Neural cell (in vitro differentiated cells): Measurements from ENCODE around the gene C11orf91. TPM values are rescaled to one million over a fixed set of nuclear protein-coding genes. Genes with fewer than 3 reads are reported as not detected.

Source experiments
- H2AFZ ChIP-seq: fragments of 200-600, 300-800 bp; sonication (generic), shearing (Covaris generic); 2 replicates; pipeline ENCODE4 v1.6.0; 2014; ENCODE audit warnings: low read depth, mild to moderate bottlenecking, antibody characterized with exemption, low read length, moderate library complexity
- H3F3A ChIP-seq: fragments of 200-600 bp; shearing (Covaris generic); 2 replicates; pipeline ENCODE4 v1.6.1; 2016; ENCODE audit warnings: mild to moderate bottlenecking, moderate library complexity, mixed read lengths, antibody characterized with exemption, low read length; ENCODE audit not compliant: insufficient read depth, poor library complexity, severe bottlenecking
- H3K27ac ChIP-seq: fragments of 200-600, 300-800 bp; sonication (generic), shearing (Covaris generic); 2 replicates; pipeline ENCODE4 v1.5.1; 2014; ENCODE audit warnings: mild to moderate bottlenecking, low read length, moderate library complexity
- H3K27me3 ChIP-seq: fragments of 300-800, 200-600 bp; sonication (generic), shearing (Covaris generic); 2 replicates; pipeline ENCODE4 v1.6.0; 2014; ENCODE audit warnings: mild to moderate bottlenecking, low read depth, low read length, moderate library complexity; ENCODE audit not compliant: insufficient read depth
- H3K36me3 ChIP-seq: fragments of 300-800, 200-600 bp; sonication (generic), shearing (Covaris generic); 2 replicates; pipeline ENCODE4 v1.5.1; 2014; ENCODE audit warnings: mild to moderate bottlenecking, antibody characterized with exemption, low read length, moderate library complexity; ENCODE audit not compliant: insufficient read depth
- H3K4me2 ChIP-seq: fragments of 300-800, 200-600 bp; sonication (generic), shearing (Covaris generic); 2 replicates; pipeline ENCODE4 v1.6.0; 2014; ENCODE audit warnings: mild to moderate bottlenecking, low read length
- H3K4me3 ChIP-seq: fragments of 300-800, 200-600 bp; sonication (generic), shearing (Covaris generic); 2 replicates; pipeline ENCODE4 v1.5.1; 2014; ENCODE audit warnings: mild to moderate bottlenecking, low read length, moderate library complexity
- H3K79me2 ChIP-seq: fragments of 200-600 bp; shearing (Covaris generic); replicated peaks from 2 replicates; pipeline ENCODE4 v1.6.0; 2014; ENCODE audit warnings: mild to moderate bottlenecking, low read length, moderate library complexity; ENCODE audit not compliant: insufficient read depth
- H3K9ac ChIP-seq: fragments of 300-800, 200-600 bp; sonication (generic), shearing (Covaris generic); 2 replicates; pipeline ENCODE4 v1.6.1; 2016; ENCODE audit warnings: mild to moderate bottlenecking, low read length, mixed read lengths
- H3K9me2 ChIP-seq: fragments of 200-600 bp; shearing (Covaris generic); 2 replicates; pipeline ENCODE4 v1.6.1; 2016; ENCODE audit warnings: mild to moderate bottlenecking, low read length, mixed read lengths; ENCODE audit not compliant: insufficient read depth
- H3K9me3 ChIP-seq: fragments of 200-600, 300-800 bp; sonication (generic), shearing (Covaris generic); 2 replicates; pipeline ENCODE4 v1.6.1; 2016; ENCODE audit warnings: mild to moderate bottlenecking, mixed run types, low read length, moderate library complexity, mixed read lengths
- H4K20me1 ChIP-seq: fragments of 200-600 bp; shearing (Covaris generic); 2 replicates; pipeline ENCODE4 v1.6.1; 2016; ENCODE audit warnings: mild to moderate bottlenecking, mixed run types; ENCODE audit not compliant: insufficient read depth
- EP300 ChIP-seq: fragments of 450-650 bp; conservative IDR thresholded peaks from 2 replicates; pipeline ENCODE4 v1.6.1; 2014; ENCODE audit warnings: antibody characterized with exemption, mild to moderate bottlenecking, moderate library complexity; ENCODE audit not compliant: poor library complexity, severe bottlenecking
- EZH2 ChIP-seq: fragments of 200-600, 300-800 bp; shearing (Covaris generic), sonication (generic); IDR thresholded peaks from 2 replicates; pipeline ENCODE4 v1.6.1; 2014; ENCODE audit warnings: antibody characterized with exemption, low read length, borderline replicate concordance, mild to moderate bottlenecking; ENCODE audit not compliant: insufficient read depth, poor library complexity, severe bottlenecking
- MXI1 ChIP-seq: fragments of 450-650 bp; conservative IDR thresholded peaks from 2 replicates; pipeline ENCODE4 v1.6.1; 2014; ENCODE audit warnings: antibody characterized with exemption, mild to moderate bottlenecking; ENCODE audit not compliant: poor library complexity, severe bottlenecking
- POLR2AphosphoS5 ChIP-seq: IDR thresholded peaks from 2 replicates; pipeline ENCODE4 v1.6.1; 2012
- RAD21 ChIP-seq: fragments of 450-650 bp; conservative IDR thresholded peaks from 2 replicates; pipeline ENCODE4 v1.6.1; 2014; ENCODE audit warnings: antibody characterized with exemption, mild to moderate bottlenecking, moderate library complexity
- SMC3 ChIP-seq: fragments of 450-650 bp; conservative IDR thresholded peaks from 2 replicates; pipeline ENCODE4 v1.6.1; 2014; ENCODE audit warnings: antibody characterized with exemption, mild to moderate bottlenecking, moderate library complexity; ENCODE audit not compliant: poor library complexity
- TAF1 ChIP-seq: IDR thresholded peaks from 2 replicates; pipeline ENCODE4 v1.6.1; 2012; ENCODE audit warnings: low read depth
- polyA plus RNA-seq: library from polyadenylated mRNA; depleted of rRNA; stranded (reverse); fragments of >200 nt; gene quantifications from 2 replicates; pipeline ENCODE4 v1.2.3, GENCODE V29; 2014
- TF ChIP-seq, protein P1 (sequence below): fragments of 450-650 bp; IDR thresholded peaks from 2 replicates; pipeline ENCODE4 v1.5.1; 2014; ENCODE audit warnings: antibody characterized with exemption, mild to moderate bottlenecking, moderate library complexity; ENCODE audit not compliant: poor library complexity, severe bottlenecking
- TF ChIP-seq, protein P2 (sequence below): IDR thresholded peaks from 2 replicates; pipeline ENCODE4 v1.6.1; 2012; ENCODE audit warnings: borderline replicate concordance

C11orf91 gene
- polyA plus RNA-seq, 1 donor from 2014 or later, result not detected

DNA sequence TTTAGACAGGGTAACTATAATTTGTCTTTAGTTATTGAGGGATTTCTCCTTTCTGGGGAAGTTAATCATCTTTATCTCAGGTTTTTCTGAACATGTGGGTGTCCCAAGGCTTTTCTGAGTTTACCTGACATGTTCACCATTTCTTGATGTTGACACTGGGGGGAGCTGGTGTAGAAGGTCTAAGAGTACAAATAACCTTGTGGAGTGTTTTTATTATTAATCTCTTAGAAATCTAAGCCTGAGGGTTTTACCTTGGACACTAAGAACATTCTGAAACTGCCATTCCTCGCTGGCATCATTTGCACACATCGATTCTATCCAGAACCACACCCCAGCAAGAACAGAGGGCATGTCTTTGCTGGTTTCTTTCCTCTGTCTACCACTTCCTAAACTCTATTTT is 15.6 kb upstream of the C11orf91 start:
- H3K36me3 ChIP-seq, result peaks cover 4% of the 10 kb centered on the region
- TF ChIP-seq, protein P1, sequence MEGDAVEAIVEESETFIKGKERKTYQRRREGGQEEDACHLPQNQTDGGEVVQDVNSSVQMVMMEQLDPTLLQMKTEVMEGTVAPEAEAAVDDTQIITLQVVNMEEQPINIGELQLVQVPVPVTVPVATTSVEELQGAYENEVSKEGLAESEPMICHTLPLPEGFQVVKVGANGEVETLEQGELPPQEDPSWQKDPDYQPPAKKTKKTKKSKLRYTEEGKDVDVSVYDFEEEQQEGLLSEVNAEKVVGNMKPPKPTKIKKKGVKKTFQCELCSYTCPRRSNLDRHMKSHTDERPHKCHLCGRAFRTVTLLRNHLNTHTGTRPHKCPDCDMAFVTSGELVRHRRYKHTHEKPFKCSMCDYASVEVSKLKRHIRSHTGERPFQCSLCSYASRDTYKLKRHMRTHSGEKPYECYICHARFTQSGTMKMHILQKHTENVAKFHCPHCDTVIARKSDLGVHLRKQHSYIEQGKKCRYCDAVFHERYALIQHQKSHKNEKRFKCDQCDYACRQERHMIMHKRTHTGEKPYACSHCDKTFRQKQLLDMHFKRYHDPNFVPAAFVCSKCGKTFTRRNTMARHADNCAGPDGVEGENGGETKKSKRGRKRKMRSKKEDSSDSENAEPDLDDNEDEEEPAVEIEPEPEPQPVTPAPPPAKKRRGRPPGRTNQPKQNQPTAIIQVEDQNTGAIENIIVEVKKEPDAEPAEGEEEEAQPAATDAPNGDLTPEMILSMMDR, result peak; percentile 36
- TF ChIP-seq TAF1 (no peak), SMC3 (peak; percentile 40), RAD21 (peak; percentile 30)
- no peaks in the 10 kb centered on the region for H3K9me2 ChIP-seq
- no peak overlapping the region for H3K9ac ChIP-seq
- no peaks in the 10 kb centered on the region for H3F3A ChIP-seq
- no peak overlapping the region for H3K4me2 ChIP-seq
- no peak overlapping the region for H3K27ac ChIP-seq
- H3K4me3 ChIP-seq, result no peak overlapping the region
- H2AFZ ChIP-seq, result no peak overlapping the region
- no peaks in the 10 kb centered on the region for H3K79me2 ChIP-seq
- no peaks in the 10 kb centered on the region for H3K9me3 ChIP-seq
- no peaks in the 10 kb centered on the region for H3K27me3 ChIP-seq
- H4K20me1 ChIP-seq, result no peaks in the 10 kb centered on the region

- no peaks in the 10 kb centered on the region for H3K79me2 ChIP-seq
- H3K27ac ChIP-seq, result no peak overlapping the region
- no peaks in the 10 kb centered on the region for H4K20me1 ChIP-seq
- H3K27me3 ChIP-seq, result no peaks in the 10 kb centered on the region
- no peaks in the 10 kb centered on the region for H3K9me3 ChIP-seq
- H3K4me3 ChIP-seq, result no peak overlapping the region
- no peak overlapping the region for H3K9ac ChIP-seq
- H3K36me3 ChIP-seq, result peaks cover 13% of the 10 kb centered on the region
- H2AFZ ChIP-seq, result no peak overlapping the region
- H3K4me2 ChIP-seq, result no peak overlapping the region
- no peaks in the 10 kb centered on the region for H3F3A ChIP-seq
- TF ChIP-seq EP300 (no peak), SMC3 (no peak), POLR2AphosphoS5 (no peak), RAD21 (no peak), TAF1 (no peak), EZH2 (no peak), MXI1 (no peak)
- TF ChIP-seq, protein P2, sequence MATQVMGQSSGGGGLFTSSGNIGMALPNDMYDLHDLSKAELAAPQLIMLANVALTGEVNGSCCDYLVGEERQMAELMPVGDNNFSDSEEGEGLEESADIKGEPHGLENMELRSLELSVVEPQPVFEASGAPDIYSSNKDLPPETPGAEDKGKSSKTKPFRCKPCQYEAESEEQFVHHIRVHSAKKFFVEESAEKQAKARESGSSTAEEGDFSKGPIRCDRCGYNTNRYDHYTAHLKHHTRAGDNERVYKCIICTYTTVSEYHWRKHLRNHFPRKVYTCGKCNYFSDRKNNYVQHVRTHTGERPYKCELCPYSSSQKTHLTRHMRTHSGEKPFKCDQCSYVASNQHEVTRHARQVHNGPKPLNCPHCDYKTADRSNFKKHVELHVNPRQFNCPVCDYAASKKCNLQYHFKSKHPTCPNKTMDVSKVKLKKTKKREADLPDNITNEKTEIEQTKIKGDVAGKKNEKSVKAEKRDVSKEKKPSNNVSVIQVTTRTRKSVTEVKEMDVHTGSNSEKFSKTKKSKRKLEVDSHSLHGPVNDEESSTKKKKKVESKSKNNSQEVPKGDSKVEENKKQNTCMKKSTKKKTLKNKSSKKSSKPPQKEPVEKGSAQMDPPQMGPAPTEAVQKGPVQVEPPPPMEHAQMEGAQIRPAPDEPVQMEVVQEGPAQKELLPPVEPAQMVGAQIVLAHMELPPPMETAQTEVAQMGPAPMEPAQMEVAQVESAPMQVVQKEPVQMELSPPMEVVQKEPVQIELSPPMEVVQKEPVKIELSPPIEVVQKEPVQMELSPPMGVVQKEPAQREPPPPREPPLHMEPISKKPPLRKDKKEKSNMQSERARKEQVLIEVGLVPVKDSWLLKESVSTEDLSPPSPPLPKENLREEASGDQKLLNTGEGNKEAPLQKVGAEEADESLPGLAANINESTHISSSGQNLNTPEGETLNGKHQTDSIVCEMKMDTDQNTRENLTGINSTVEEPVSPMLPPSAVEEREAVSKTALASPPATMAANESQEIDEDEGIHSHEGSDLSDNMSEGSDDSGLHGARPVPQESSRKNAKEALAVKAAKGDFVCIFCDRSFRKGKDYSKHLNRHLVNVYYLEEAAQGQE, result no peak
- TF ChIP-seq, protein P1, result no peak
- no peaks in the 10 kb centered on the region for H3K9me2 ChIP-seq
These were observed 13.3 kb upstream of the C11orf91 start for GRCh38 chr11:33713856-33714398.
